K562 (cell line): Measurements from ENCODE around the gene UBE2E1. TPM values are rescaled to one million over a fixed set of nuclear protein-coding genes. Genes with fewer than 3 reads are reported as not detected.

Experiments used
- CBFA2T2 ChIP-seq: fragments of 450-650 bp; conservative IDR thresholded peaks from 2 replicates; pipeline ENCODE4 v1.6.1; 2017; ENCODE audit warnings: mild to moderate bottlenecking
- CBFA2T3 ChIP-seq: fragments of 450-650 bp; IDR thresholded peaks from 2 replicates; pipeline ENCODE4 v1.6.1; 2017
- CBX3 ChIP-seq, 2 experiments: IDR thresholded peaks; 1 replicate in 1 of 2; 2 replicates in 1 of 2; pipeline ENCODE4 v1.6.1; 2012; ENCODE audit warnings: inconsistent platforms in 2 of 2, low read length in 2 of 2, borderline replicate concordance in 1 of 2, control low read depth in 1 of 2
- CBX5 ChIP-seq: IDR thresholded peaks from 2 replicates; pipeline ENCODE4 v1.6.1; 2014; ENCODE audit warnings: low read depth, borderline replicate concordance
- CEBPB ChIP-seq: fragments of 450-650 bp; IDR thresholded peaks from 2 replicates; pipeline ENCODE4 v1.6.1; 2016; ENCODE audit warnings: missing genetic modification characterization, missing compliant biosample characterization
- CREB1 ChIP-seq, 2 experiments: sonication (generic) in 1 of 2; formaldehyde crosslinking in 1 of 2; IDR thresholded peaks; 2 replicates each; pipeline versions ENCODE4 v1.6.1 to v1.8.0; 2012 to 2022; ENCODE audit warnings: inconsistent platforms in 1 of 2, mild to moderate bottlenecking in 1 of 2, missing genetic modification reagents in 1 of 2, moderate library complexity in 1 of 2
- DIDO1 ChIP-seq: fragments of 450-650 bp; IDR thresholded peaks from 2 replicates; pipeline ENCODE4 v1.6.1; 2016; ENCODE audit warnings: low read depth, missing biosample characterization, missing genetic modification characterization
- EHMT2 ChIP-seq: fragments of 450-650 bp; IDR thresholded peaks from 2 replicates; pipeline ENCODE4 v1.6.1; 2018; ENCODE audit warnings: antibody characterized with exemption
- EP400 ChIP-seq: fragments of 450-650 bp; IDR thresholded peaks from 2 replicates; pipeline ENCODE4 v1.6.1; 2017; ENCODE audit warnings: antibody characterized with exemption, mild to moderate bottlenecking, moderate library complexity
- FOXJ3 ChIP-seq: sonication (generic); formaldehyde crosslinking; IDR thresholded peaks from 2 replicates; pipeline ENCODE4 v1.4.0; 2020; ENCODE audit warnings: mild to moderate bottlenecking, missing genetic modification reagents
- IFI16 ChIP-seq: fragments of 250-450 bp; sonication (Bioruptor Pico); IDR thresholded peaks from 2 replicates; pipeline ENCODE4 v2.1.2; 2022; ENCODE audit warnings: mild to moderate bottlenecking, inconsistent platforms
- KAT7 ChIP-seq: sonication (generic); formaldehyde crosslinking; IDR thresholded peaks from 2 replicates; pipeline ENCODE4 v1.8.0; 2022; ENCODE audit warnings: missing genetic modification reagents, mild to moderate bottlenecking, borderline replicate concordance
- MAX ChIP-seq: sonication (generic); formaldehyde crosslinking; IDR thresholded peaks from 2 replicates; pipeline ENCODE4 v1.9.0; 2022; ENCODE audit warnings: mild to moderate bottlenecking, missing genetic modification reagents
- PHTF2 ChIP-seq: fragments of 250-450 bp; sonication (Bioruptor Pico); IDR thresholded peaks from 2 replicates; pipeline ENCODE4 v1.5.0; 2021; ENCODE audit warnings: mild to moderate bottlenecking
- RUNX1 ChIP-seq: sonication (generic); IDR thresholded peaks from 2 replicates; pipeline ENCODE4 v1.6.1; 2016; ENCODE audit warnings: antibody characterized with exemption, low read depth
- SAFB2 ChIP-seq: fragments of 200-400 bp; formaldehyde crosslinking; IDR thresholded peaks from 2 replicates; pipeline ENCODE4 v1.6.1; 2018; ENCODE audit warnings: borderline replicate concordance, low read length, low read depth, moderate library complexity; ENCODE audit not compliant: severe bottlenecking
- SMAD2 ChIP-seq: fragments of 150-350 bp; IDR thresholded peaks from 2 replicates; pipeline ENCODE4 v1.6.1; 2014; ENCODE audit warnings: low read depth, mild to moderate bottlenecking, low read length
- STAG1 ChIP-seq: sonication (generic); formaldehyde crosslinking; IDR thresholded peaks from 2 replicates; pipeline ENCODE4 v1.5.0; 2020; ENCODE audit warnings: missing genetic modification reagents, borderline replicate concordance
- TAL1 ChIP-seq: fragments of 450-650 bp; IDR thresholded peaks from 2 replicates; pipeline ENCODE4 v1.6.1; 2016; ENCODE audit warnings: mild to moderate bottlenecking
- TRIM24 ChIP-seq, 2 experiments: fragments of 450-650 bp; IDR thresholded peaks; 2 replicates each; pipeline ENCODE4 v1.6.1; 2016
- XRCC4 ChIP-seq: IDR thresholded peaks from one replicate; pipeline ENCODE4 v1.6.1; 2011; ENCODE audit not compliant: insufficient read depth, insufficient read length; ENCODE audit errors: extremely low read depth
- ZNF609 ChIP-seq: sonication (generic); formaldehyde crosslinking; IDR thresholded peaks from 2 replicates; pipeline ENCODE4 v1.8.1; 2023; ENCODE audit warnings: missing genetic modification reagents, mild to moderate bottlenecking, borderline replicate concordance
- ZNF668 ChIP-seq: fragments of 250-450 bp; sonication (Bioruptor Pico); IDR thresholded peaks from 2 replicates; pipeline ENCODE4 v1.8.0; 2022; ENCODE audit warnings: mild to moderate bottlenecking, inconsistent platforms
- polyA plus RNA-seq, 8 experiments: library from polyadenylated mRNA; depleted of rRNA in 4 of 8; stranded (reverse) in 5 of 8; unstranded in 3 of 8; fragments of >200 nt; fragmentation: Nextera tagmentation in 2 of 8; fragmentation: Illumina TruSeq in 1 of 8; extraction: Ambion mirVana in 2 of 8; extraction: Trizol in 1 of 8; gene quantifications; 2 replicates each; pipeline versions ENCODE4 v1.2.1 to v1.2.3, GENCODE V29; 2011 to 2014; ENCODE audit warnings: inconsistent platforms in 1 of 8, missing spikeins in 1 of 8
- total RNA-seq, 7 experiments: library from RNA; depleted of rRNA in 6 of 7; stranded (reverse); fragments of >200 nt in 6 of 7; fragmentation: Illumina TruSeq in 2 of 7; extraction: Trizol in 2 of 7; gene quantifications; 2 replicates each; pipeline versions ENCODE4 v1.2.1 to v1.2.3, GENCODE V29; 2011 to 2021; ENCODE audit warnings: low replicate concordance in 1 of 7
- TF ChIP-seq, protein P1 (sequence below), 2 experiments: fragments of 450-650 bp in 1 of 2; sonication (generic) in 1 of 2; formaldehyde crosslinking in 1 of 2; IDR thresholded peaks in 1 of 2; conservative IDR thresholded peaks in 1 of 2; 2 replicates each; pipeline versions ENCODE4 v1.6.1 to v1.8.1; 2016 to 2023; ENCODE audit warnings: mild to moderate bottlenecking in 2 of 2, moderate library complexity in 2 of 2, inconsistent platforms in 1 of 2, missing genetic modification reagents in 1 of 2
- TF ChIP-seq, protein P2 (sequence below): sonication (generic); formaldehyde crosslinking; IDR thresholded peaks from 2 replicates; pipeline ENCODE4 v1.9.0; 2022; ENCODE audit warnings: mild to moderate bottlenecking, missing genetic modification reagents

UBE2E1 gene
- total and polyA plus RNA-seq, 9 of the 15 experiments (the other 6 are each of a cell fraction or from before 2014, with no cell fraction given): 54.4 to 294 (median 165) TPM

DNA sequence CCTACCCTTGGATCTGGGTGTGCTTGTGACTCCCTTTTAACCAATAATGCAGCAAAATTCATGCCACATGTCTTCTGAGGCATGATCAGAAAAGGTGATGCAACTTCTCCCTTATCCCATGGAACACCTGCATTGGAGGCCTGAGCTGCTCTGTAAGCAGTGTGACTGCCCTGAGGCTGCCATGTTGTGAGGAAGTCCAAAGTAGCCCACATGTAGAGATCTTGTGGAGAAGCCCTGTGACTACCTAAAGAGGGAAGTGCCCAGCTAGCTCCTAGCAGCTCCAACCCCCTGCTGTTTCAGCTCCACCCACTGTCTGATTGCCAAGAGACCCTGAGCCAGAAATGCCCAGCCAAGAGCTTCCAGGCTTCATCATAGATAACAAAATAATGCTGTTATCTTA lies 132.9 kb downstream of the UBE2E1 start (continued):
- no peak for TF ChIP-seq ZNF609 (CRISPR knock-in tag)
- no peak for TF ChIP-seq DIDO1 (tag)
- TF ChIP-seq XRCC4: no peak
- TF ChIP-seq EHMT2: peak; percentile 21; the same call in 1 of the 2 replicates
- TF ChIP-seq EP400: peak; percentile 61
- peak; percentile 83 for TF ChIP-seq CEBPB (tag)
- no peak for TF ChIP-seq SMAD2
- no peak for TF ChIP-seq IFI16 (CRISPR knock-in tag)
- peak in 1 of 2 experiments; percentile 81; a peak in 1 of 3 replicates for TF ChIP-seq CBX3 (IDR thresholded peaks at IDR 0.05; ENCODE audit: borderline replicate concordance in 1 of 2, low read length in 2 of 2)
- no peak for TF ChIP-seq KAT7 (CRISPR knock-in tag)
- TF ChIP-seq SAFB2: no peak
- no peak for TF ChIP-seq FOXJ3 (CRISPR knock-in tag)
- TF ChIP-seq CREB1 (IDR thresholded peaks at IDR 0.05): no peak
- TF ChIP-seq CREB1 (CRISPR knock-in tag; IDR thresholded peaks at IDR 0.05): no peak
- TF ChIP-seq ZNF668 (CRISPR knock-in tag): no peak
- TF ChIP-seq MAX (CRISPR knock-in tag): peak; percentile 40; the same call in 1 of the 2 replicates
- peak; percentile 79 for TF ChIP-seq TRIM24 (IDR thresholded peaks at IDR 0.05)
- TF ChIP-seq PHTF2: no peak
- TF ChIP-seq, protein P1, sequence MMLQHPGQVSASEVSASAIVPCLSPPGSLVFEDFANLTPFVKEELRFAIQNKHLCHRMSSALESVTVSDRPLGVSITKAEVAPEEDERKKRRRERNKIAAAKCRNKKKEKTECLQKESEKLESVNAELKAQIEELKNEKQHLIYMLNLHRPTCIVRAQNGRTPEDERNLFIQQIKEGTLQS (IDR thresholded peaks at IDR 0.05): peak; percentile 93
- TF ChIP-seq, protein P1 (CRISPR knock-in tag; conservative IDR thresholded peaks at IDR 0.05): no peak
- TF ChIP-seq CBFA2T3: peak; percentile 61
- TF ChIP-seq, protein P2, sequence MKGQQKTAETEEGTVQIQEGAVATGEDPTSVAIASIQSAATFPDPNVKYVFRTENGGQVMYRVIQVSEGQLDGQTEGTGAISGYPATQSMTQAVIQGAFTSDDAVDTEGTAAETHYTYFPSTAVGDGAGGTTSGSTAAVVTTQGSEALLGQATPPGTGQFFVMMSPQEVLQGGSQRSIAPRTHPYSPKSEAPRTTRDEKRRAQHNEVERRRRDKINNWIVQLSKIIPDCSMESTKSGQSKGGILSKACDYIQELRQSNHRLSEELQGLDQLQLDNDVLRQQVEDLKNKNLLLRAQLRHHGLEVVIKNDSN (CRISPR knock-in tag): peak; percentile 60; the same call in 1 of the 2 replicates
- TF ChIP-seq CBX5: no peak
- TF ChIP-seq TAL1: peak; percentile 58
- peak; percentile 43 for TF ChIP-seq CBFA2T2
- TF ChIP-seq RUNX1: no peak
- no peak for TF ChIP-seq STAG1
